GM19238 (cell line): ENCODE measurements around the gene GUCY1A1.

ENCODE experiments used
- DNase-seq: peaks from one replicate; pipeline ENCODE4 v3.0.0; 2011; ENCODE audit warnings: low spot score; ENCODE audit not compliant: insufficient read length

The GUCY1A1 gene

GRCh38 chr4:155773196-155773800 lies 106.7 kb downstream of the GUCY1A1 start:
- no peak for DNase-seq

- DNase-seq: no peak
Measured at GRCh38 chr4:155774033-155774432, 107.4 kb downstream of the GUCY1A1 start.

GRCh38 chr4:155777971-155778735 lies 111.5 kb downstream of the GUCY1A1 start:
- no peak for DNase-seq

- DNase-seq: no peak
Measured at GRCh38 chr4:155780775-155781174, 114.1 kb downstream of the GUCY1A1 start.

- DNase-seq: no peak
Measured at GRCh38 chr4:155781249-155781831, 114.7 kb downstream of the GUCY1A1 start.
